ENCODE measurements around the gene OR10G7.

OR10G7 gene

GRCh38 chr11:123995119-123995518 is 46.0 kb downstream of the OR10G7 start, which contains the start of gene OR10G6:
TSS of gene OR10G6 (minus strand) at chr11:123995161. CDS start at chr11:123995161, 0 bp downstream.
- DNase-seq (ENCODE audit: low spot score in 2 of 2) (no peak), ATAC-seq (replicated peaks; ENCODE audit: extremely low read depth, poor library complexity, severe bottlenecking) (no peak)
- no peak within 1 kb of the TSS for H3K4me3 Mint-ChIP-seq
- no peaks in the 10 kb centered on the region for H3K27me3 Mint-ChIP-seq
- no peaks in the 10 kb centered on the region for H3K4me1 Mint-ChIP-seq
- H3K27ac Mint-ChIP-seq (ENCODE audit: low read depth), result no peak within 1 kb of the TSS
- H3K9me3 Mint-ChIP-seq, result no peaks in the 10 kb centered on the region
- H3K36me3 Mint-ChIP-seq (ENCODE audit: insufficient read depth), result no peaks in the 10 kb centered on the region
